ENCODE results near the gene PTPN12.

- TF ChIP-seq CTCF (IDR thresholded peaks at IDR 0.05) (no peak), REST (IDR thresholded peaks at IDR 0.05; ENCODE audit: insufficient read depth in 1 of 2, low read depth in 2 of 2, low read length in 1 of 2) (no peak)
Measured at GRCh38 chr7:77537136-77537777, at the start of gene PTPN12.

Measured in Panc1 (cell line).